Measurements from ENCODE around the gene TIMM13. TPM values are rescaled to one million over a fixed set of nuclear protein-coding genes. Genes with fewer than 3 reads are reported as not detected.

TIMM13 gene
- total and polyA plus RNA-seq, 4 donors: 27.2 to 103 (median 80.8) TPM

GRCh38 chr19:2444251-2445002, 17.0 kb upstream of the TIMM13 start:
- WGBS, 2 donors: 94 to 96% methylated on average over 34 of the region's 34 CpGs
- DNase-seq (no peak), ATAC-seq (ENCODE audit: insufficient read depth, low FRiP score) (no peak)
- H3K36me3 ChIP-seq (ENCODE audit: control insufficient read depth in 4 of 4, insufficient read depth in 4 of 4, low read length in 4 of 4): peaks cover 4 to 26% (median 15%) of the 10 kb centered on the region in 4 donors
- H3K27ac ChIP-seq (ENCODE audit: low read depth in 1 of 2, low read length in 1 of 2): no peak overlapping the region
- no peak overlapping the region for H3K9ac ChIP-seq (ENCODE audit: insufficient read depth in 1 of 2, low read length in 2 of 2)
- H3K4me3 ChIP-seq: no peak overlapping the region
- no peaks in the 10 kb centered on the region for H3K9me3 ChIP-seq (ENCODE audit: control insufficient read depth in 4 of 4, insufficient read depth in 3 of 4, low read length in 3 of 4)
- TF ChIP-seq CTCF (IDR thresholded peaks at IDR 0.05; ENCODE audit: control extremely low read depth, extremely low read depth): no peak
- no peaks in the 10 kb centered on the region for H3K27me3 ChIP-seq (ENCODE audit: control insufficient read depth in 3 of 3, insufficient read depth in 3 of 3, low read length in 2 of 3)
- no peaks in the 10 kb centered on the region for H3K4me1 ChIP-seq (ENCODE audit: control insufficient read depth in 5 of 5, insufficient read depth in 5 of 5, low read length in 5 of 5)

DNA sequence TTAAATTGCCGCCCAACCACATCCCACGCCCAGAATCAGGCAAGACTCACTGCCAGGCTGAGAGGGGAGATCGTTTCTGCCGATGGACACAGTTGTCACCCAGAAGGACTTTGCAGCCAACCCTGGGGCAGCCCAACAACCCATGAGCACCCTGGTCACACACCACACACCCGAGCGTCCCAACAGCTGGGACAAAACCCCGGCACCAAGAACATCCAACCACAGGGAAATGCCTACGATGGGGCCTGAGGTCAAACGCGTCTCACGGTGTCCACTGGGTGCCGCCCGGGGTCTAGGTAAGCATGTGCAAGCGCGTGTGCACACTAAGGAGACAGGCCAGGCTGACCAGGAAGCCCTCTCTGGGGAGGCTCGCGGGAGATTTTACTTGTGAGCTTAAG, 16.4 kb upstream of the TIMM13 start:
- Histone ChIP-seq H3K27me3 (ENCODE audit: control insufficient read depth in 3 of 3, insufficient read depth in 3 of 3, low read length in 2 of 3) (no peaks in the 10 kb centered on the region), H3K36me3 (ENCODE audit: control insufficient read depth in 4 of 4, insufficient read depth in 4 of 4, low read length in 4 of 4) (peaks cover 4 to 26% (median 16%) of the 10 kb centered on the region in 4 donors), H3K4me1 (ENCODE audit: control insufficient read depth in 5 of 5, insufficient read depth in 5 of 5, low read length in 5 of 5) (no peaks in the 10 kb centered on the region), H3K9me3 (ENCODE audit: control insufficient read depth in 4 of 4, insufficient read depth in 3 of 4, low read length in 3 of 4) (no peaks in the 10 kb centered on the region), H3K4me3 (no peak overlapping the region), H3K9ac (ENCODE audit: insufficient read depth in 1 of 2, low read length in 2 of 2) (no peak overlapping the region), H3K27ac (ENCODE audit: low read depth in 1 of 2, low read length in 1 of 2) (no peak overlapping the region)
- 92 to 94% methylated on average over 17 of the region's 17 CpGs for WGBS, 2 donors
- no peak for ATAC-seq (ENCODE audit: insufficient read depth, low FRiP score)
- no peak for TF ChIP-seq CTCF (IDR thresholded peaks at IDR 0.05; ENCODE audit: control extremely low read depth, extremely low read depth)
- no peak for DNase-seq

GRCh38 chr19:2443116-2443784, 15.9 kb upstream of the TIMM13 start:
- no peak overlapping the region for H3K4me3 ChIP-seq
- WGBS, 2 donors: 89 to 94% methylated on average over 22 of the region's 22 CpGs
- ATAC-seq (ENCODE audit: insufficient read depth, low FRiP score): no peak

More at GRCh38 chr19:2443116-2443784, 15.9 kb upstream of the TIMM13 start:
- H3K27me3 ChIP-seq (ENCODE audit: control insufficient read depth in 3 of 3, insufficient read depth in 3 of 3, low read length in 2 of 3): no peaks in the 10 kb centered on the region
- H3K9me3 ChIP-seq (ENCODE audit: control insufficient read depth in 4 of 4, insufficient read depth in 3 of 4, low read length in 3 of 4): no peaks in the 10 kb centered on the region
- H3K4me1 ChIP-seq (ENCODE audit: control insufficient read depth in 5 of 5, insufficient read depth in 5 of 5, low read length in 5 of 5): no peaks in the 10 kb centered on the region
- TF ChIP-seq CTCF (IDR thresholded peaks at IDR 0.05; ENCODE audit: control extremely low read depth, extremely low read depth): no peak
- no peak for DNase-seq
- no peak overlapping the region for H3K9ac ChIP-seq (ENCODE audit: insufficient read depth in 1 of 2, low read length in 2 of 2)
- H3K27ac ChIP-seq (ENCODE audit: low read depth in 1 of 2, low read length in 1 of 2): no peak overlapping the region
- peaks cover 4 to 29% (median 18%) of the 10 kb centered on the region in 4 donors for H3K36me3 ChIP-seq (ENCODE audit: control insufficient read depth in 4 of 4, insufficient read depth in 4 of 4, low read length in 4 of 4)

Data from lung (tissue), 12 donors.